A549 (cell line): ENCODE results near the gene PCDHA8.
"Not testable (repeated sequence)": the region's sequence is repeated elsewhere in the genome, so short reads cannot be mapped to it uniquely, and the experiment has no call there.

ENCODE experiments used
- CHD2 ChIP-seq: fragments of 150-350 bp; IDR thresholded peaks from 2 replicates; pipeline ENCODE4 v1.6.1; 2014; ENCODE audit warnings: low read length; ENCODE audit not compliant: partially characterized antibody
- CHD4 ChIP-seq: fragments of 200-600 bp; sonication (generic); IDR thresholded peaks from 2 replicates; pipeline ENCODE4 v1.6.1; 2016; ENCODE audit warnings: antibody characterized with exemption, mild to moderate bottlenecking, borderline replicate concordance
- CTCF ChIP-seq: fragments of >200 bp; sonication (Bioruptor Twin); formaldehyde crosslinking; IDR thresholded peaks from 3 replicates; pipeline ENCODE4 v1.5.1; 2016
- EHMT2 ChIP-seq: fragments of 200-600 bp; sonication (generic); IDR thresholded peaks from 2 replicates; pipeline ENCODE4 v1.6.1; 2016; ENCODE audit warnings: antibody characterized with exemption, low read depth, mild to moderate bottlenecking, moderate library complexity
- EP300 ChIP-seq, 2 experiments: fragments of >200 bp; sonication (Bioruptor Twin); formaldehyde crosslinking; IDR thresholded peaks; 2 replicates in 1 of 2; 3 replicates in 1 of 2; pipeline ENCODE4 v1.6.1; 2016 to 2017
- KDM1A ChIP-seq: fragments of 200-600 bp; sonication (generic); IDR thresholded peaks from 2 replicates; pipeline ENCODE4 v1.6.1; 2016; ENCODE audit warnings: low read depth, mild to moderate bottlenecking
- PHF8 ChIP-seq: fragments of 200-600 bp; sonication (generic); IDR thresholded peaks from 2 replicates; pipeline ENCODE4 v1.6.1; 2016; ENCODE audit warnings: low read depth, mild to moderate bottlenecking, antibody characterized with exemption, moderate library complexity, borderline replicate concordance
- POLR2AphosphoS2 ChIP-seq: conservative IDR thresholded peaks from 2 replicates; pipeline ENCODE4 v1.6.1; 2012; ENCODE audit warnings: low read length, improper control_type of control experiment, inconsistent platforms
- RCOR1 ChIP-seq: fragments of 150-350 bp; IDR thresholded peaks from 2 replicates; pipeline ENCODE4 v1.6.1; 2014; ENCODE audit warnings: antibody characterized with exemption, low read length, low read depth

- not testable (repeated sequence) for TF ChIP-seq RCOR1; EP300 (IDR thresholded peaks at IDR 0.05); CHD2; KDM1A; CTCF; CHD4; EHMT2; PHF8; POLR2AphosphoS2
These were observed 35.7 kb downstream of the PCDHA8 start for GRCh38 chr5:140876541-140877261.
